Epithelial cell of proximal tubule (primary cell): ENCODE measurements around the gene CLDN12. TPM values are rescaled to one million over a fixed set of nuclear protein-coding genes. Genes with fewer than 3 reads are reported as not detected.

Source experiments
- DNase-seq: peaks from one replicate; pipeline ENCODE4 v3.0.0-alpha.2; 2011; ENCODE audit warnings: low read depth
- H3K4me3 ChIP-seq: 2 replicates; pipeline ENCODE4 v1.5.1; 2011; ENCODE audit warnings: low read depth, mild to moderate bottlenecking, low read length
- total RNA-seq: library from RNA; depleted of rRNA; stranded (reverse); fragments of >200 nt; gene quantifications from 2 replicates; pipeline ENCODE4 v1.2.3, GENCODE V29; 2015
- TF ChIP-seq, protein P1 (sequence below): conservative IDR thresholded peaks from 2 replicates; pipeline ENCODE4 v1.5.1; 2012; ENCODE audit warnings: low read depth, mild to moderate bottlenecking, low read length

CLDN12 gene
- total RNA-seq, 1 donor from 2014 or later: 53.3 TPM

GRCh38 chr7:90409667-90410066, 6.4 kb downstream of the CLDN12 start:
- no peak overlapping the region for H3K4me3 ChIP-seq
- DNase-seq: peak; percentile 59
- TF ChIP-seq, protein P1, sequence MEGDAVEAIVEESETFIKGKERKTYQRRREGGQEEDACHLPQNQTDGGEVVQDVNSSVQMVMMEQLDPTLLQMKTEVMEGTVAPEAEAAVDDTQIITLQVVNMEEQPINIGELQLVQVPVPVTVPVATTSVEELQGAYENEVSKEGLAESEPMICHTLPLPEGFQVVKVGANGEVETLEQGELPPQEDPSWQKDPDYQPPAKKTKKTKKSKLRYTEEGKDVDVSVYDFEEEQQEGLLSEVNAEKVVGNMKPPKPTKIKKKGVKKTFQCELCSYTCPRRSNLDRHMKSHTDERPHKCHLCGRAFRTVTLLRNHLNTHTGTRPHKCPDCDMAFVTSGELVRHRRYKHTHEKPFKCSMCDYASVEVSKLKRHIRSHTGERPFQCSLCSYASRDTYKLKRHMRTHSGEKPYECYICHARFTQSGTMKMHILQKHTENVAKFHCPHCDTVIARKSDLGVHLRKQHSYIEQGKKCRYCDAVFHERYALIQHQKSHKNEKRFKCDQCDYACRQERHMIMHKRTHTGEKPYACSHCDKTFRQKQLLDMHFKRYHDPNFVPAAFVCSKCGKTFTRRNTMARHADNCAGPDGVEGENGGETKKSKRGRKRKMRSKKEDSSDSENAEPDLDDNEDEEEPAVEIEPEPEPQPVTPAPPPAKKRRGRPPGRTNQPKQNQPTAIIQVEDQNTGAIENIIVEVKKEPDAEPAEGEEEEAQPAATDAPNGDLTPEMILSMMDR: no peak

DNA sequence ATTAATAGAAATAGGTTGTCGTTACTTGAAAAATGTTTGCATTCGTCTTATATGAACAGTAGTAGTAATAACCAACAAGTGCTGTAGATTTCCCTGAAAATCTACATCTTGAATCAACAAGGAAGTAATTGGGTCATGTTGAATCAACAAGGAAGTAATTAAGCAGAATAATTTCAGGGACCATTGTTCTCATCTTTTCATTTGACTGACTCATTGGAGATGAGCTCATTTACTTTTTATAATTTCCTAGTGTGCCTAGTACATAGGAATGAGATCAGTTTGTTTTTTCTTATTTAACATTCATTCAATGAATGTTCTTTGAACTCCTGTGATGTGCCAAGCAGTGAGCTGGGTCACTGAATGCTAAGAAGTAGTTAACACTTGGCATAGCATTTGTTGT, 8.2 kb downstream of the CLDN12 start:
- TF ChIP-seq, protein P1: no peak
- no peak overlapping the region for H3K4me3 ChIP-seq
- DNase-seq: peak; percentile 74

- no peak overlapping the region for H3K4me3 ChIP-seq
- TF ChIP-seq, protein P1: peak; percentile 62
- DNase-seq: peak; percentile 10
Measured at GRCh38 chr7:90412458-90413184, 9.4 kb downstream of the CLDN12 start.

GRCh38 chr7:90413185-90413528, 9.9 kb downstream of the CLDN12 start:
- no peak overlapping the region for H3K4me3 ChIP-seq
- peak; percentile 18 for DNase-seq
- TF ChIP-seq, protein P1: no peak

DNA sequence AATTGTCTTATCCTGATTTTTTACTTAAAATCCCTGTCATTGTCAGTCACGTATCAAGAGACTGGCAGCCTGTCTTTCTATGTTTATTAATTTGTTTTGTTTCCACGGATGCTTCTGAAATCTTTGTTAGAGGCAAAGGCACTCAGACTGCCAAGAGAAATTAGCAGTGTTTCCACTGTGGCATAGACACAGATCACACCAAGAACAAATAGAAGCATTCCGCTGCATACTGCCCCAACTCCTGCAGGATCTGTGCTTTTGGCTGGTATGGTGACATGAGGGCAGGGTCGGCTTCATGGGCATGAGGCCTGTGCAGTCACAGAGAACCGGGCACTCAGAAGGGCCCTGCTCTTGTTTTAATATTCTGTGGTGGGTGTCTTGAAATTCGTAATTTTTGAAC, 18.4 kb downstream of the CLDN12 start:
- TF ChIP-seq, protein P1: no peak

GRCh38 chr7:90424720-90425119, 21.5 kb downstream of the CLDN12 start:
- DNase-seq: no peak
- H3K4me3 ChIP-seq: no peak overlapping the region
- TF ChIP-seq, protein P1: no peak

More for the DNA sequence above, 18.4 kb downstream of the CLDN12 start:
- no peak for DNase-seq
- H3K4me3 ChIP-seq: no peak overlapping the region

- DNase-seq: no peak
- no peak overlapping the region for H3K4me3 ChIP-seq
- TF ChIP-seq, protein P1: no peak
Measured at GRCh38 chr7:90425376-90425775, 22.1 kb downstream of the CLDN12 start.
